ENCODE results near the gene FAM90A26. TPM values are rescaled to one million over a fixed set of nuclear protein-coding genes. Genes with fewer than 3 reads are reported as not detected.
"Not testable (repeated sequence)": the region's sequence is repeated elsewhere in the genome, so short reads cannot be mapped to it uniquely, and the experiment has no call there.

FAM90A26 gene
- total RNA-seq, 1 experiment from 2014 or later, result not detected

DNA sequence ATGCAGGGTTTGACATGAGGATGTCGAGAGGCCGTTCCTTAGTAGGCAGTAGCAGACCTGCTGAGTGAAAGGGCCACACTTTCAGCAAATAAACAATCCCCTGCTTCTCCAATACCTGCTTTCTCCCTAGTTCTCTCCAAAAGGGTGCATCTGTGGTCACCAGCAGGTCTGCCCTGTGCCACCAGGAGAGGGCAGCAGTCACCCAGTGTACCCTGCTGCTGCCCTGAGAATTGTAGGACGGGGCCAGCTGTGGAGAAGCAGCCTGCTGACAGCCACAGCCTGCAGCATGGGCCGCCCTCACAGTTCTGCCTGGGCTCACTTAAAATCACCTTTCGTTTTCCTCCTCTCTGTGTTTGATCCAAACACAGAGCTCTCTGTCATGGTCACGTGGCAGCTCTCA lies 11.8 kb upstream of the FAM90A26 start:
- not testable (repeated sequence) for DNase-seq (ENCODE audit: low spot score)

- not testable (repeated sequence) for DNase-seq (ENCODE audit: low spot score)
Measured at GRCh38 chr4:9160046-9160445, 10.2 kb upstream of the FAM90A26 start.

GRCh38 chr4:9165990-9166389 lies 4.2 kb upstream of the FAM90A26 start:
- DNase-seq (ENCODE audit: low spot score), result not testable (repeated sequence)

- not testable (repeated sequence) for DNase-seq (ENCODE audit: low spot score)
Measured at GRCh38 chr4:9210357-9210756, 40.1 kb downstream of the FAM90A26 start, which contains the start of gene USP17L10. Gene USP17L10 (plus strand): TSS chr4:9210657. CDS start chr4:9210657, 0 bp downstream.

- DNase-seq (ENCODE audit: low spot score), result not testable (repeated sequence)
Measured at GRCh38 chr4:9214701-9215100, 44.5 kb downstream of the FAM90A26 start.

- DNase-seq (ENCODE audit: low spot score), result not testable (repeated sequence)
Measured at GRCh38 chr4:9215105-9215504, 44.9 kb downstream of the FAM90A26 start, which contains the start of gene USP17L11. Gene USP17L11 (plus strand): TSS chr4:9215405. CDS start chr4:9215405, 0 bp downstream.

DNA sequence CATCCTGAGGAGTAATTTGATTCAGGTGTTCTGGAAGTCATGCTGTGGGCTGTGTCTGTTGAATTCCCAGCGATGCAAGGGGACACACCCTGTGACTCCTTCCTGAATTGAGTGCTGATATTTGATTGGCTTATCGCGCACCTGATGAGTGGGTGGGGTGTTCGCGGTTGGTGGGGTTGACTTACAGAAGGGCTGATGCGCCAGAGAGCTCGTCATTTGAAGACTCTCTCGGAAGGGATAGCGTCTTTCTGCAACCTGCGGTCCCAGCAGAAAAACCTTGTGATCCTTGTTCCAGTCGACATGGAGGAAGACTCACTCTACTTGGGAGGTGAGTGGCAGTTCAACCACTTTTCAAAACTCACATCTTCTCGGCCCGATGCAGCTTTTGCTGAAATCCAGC lies 49.6 kb downstream of the FAM90A26 start, which contains the start of gene USP17L12:
Gene USP17L12, plus strand, starts transcription at position 301 of the 400 bp plus-strand sequence. Its CDS starts 0 bp downstream, at position 301.
- not testable (repeated sequence) for DNase-seq (ENCODE audit: low spot score)

DNA sequence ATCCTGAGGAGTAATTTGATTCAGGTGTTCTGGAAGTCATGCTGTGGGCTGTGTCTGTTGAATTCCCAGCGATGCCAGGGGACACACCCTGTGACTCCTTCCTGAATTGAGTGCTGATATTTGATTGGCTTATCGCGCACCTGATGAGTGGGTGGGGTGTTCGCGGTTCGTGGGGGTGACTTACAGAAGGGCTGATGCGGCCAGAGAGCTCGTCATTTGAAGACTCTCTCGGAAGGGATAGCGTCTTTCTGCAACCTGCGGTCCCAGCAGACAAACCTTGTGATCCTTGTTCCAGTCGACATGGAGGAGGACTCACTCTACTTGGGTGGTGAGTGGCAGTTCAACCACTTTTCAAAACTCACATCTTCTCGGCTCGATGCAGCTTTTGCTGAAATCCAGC lies 54.4 kb downstream of the FAM90A26 start, which contains the start of gene USP17L13:
Gene USP17L13, plus strand, starts transcription at position 301 of the 400 bp plus-strand sequence. Its CDS starts 0 bp downstream, at position 301.
- DNase-seq (ENCODE audit: low spot score), result not testable (repeated sequence)

Other genes starting within 250 kb of the FAM90A26 start
- not detected in 2 replicates for gene USP17L10, start 40.2 kb downstream of the FAM90A26 start, total RNA-seq (2014; rRNA removed; shearing (Covaris generic))
- gene USP17L11, start 45.0 kb downstream of the FAM90A26 start, total RNA-seq (2014; rRNA removed; shearing (Covaris generic)), result not detected in 2 replicates
- not detected in 2 replicates for gene USP17L12, start 49.7 kb downstream of the FAM90A26 start, total RNA-seq (2014; rRNA removed; shearing (Covaris generic))
- gene USP17L13, start 54.5 kb downstream of the FAM90A26 start, total RNA-seq (2014; rRNA removed; shearing (Covaris generic)), result not detected in 2 replicates
- not detected in 2 replicates for gene USP17L15, start 64.0 kb downstream of the FAM90A26 start, total RNA-seq (2014; rRNA removed; shearing (Covaris generic))
- gene USP17L17, start 73.5 kb downstream of the FAM90A26 start, total RNA-seq (2014; rRNA removed; shearing (Covaris generic)), result not detected in 2 replicates
- not detected in 2 replicates for gene USP17L18, start 78.2 kb downstream of the FAM90A26 start, total RNA-seq (2014; rRNA removed; shearing (Covaris generic))
- gene USP17L19, start 83.0 kb downstream of the FAM90A26 start, total RNA-seq (2014; rRNA removed; shearing (Covaris generic)), result not detected in 2 replicates
- gene USP17L20, start 87.7 kb downstream of the FAM90A26 start, total RNA-seq (2014; rRNA removed; shearing (Covaris generic)), result not detected in 2 replicates
- gene USP17L21, start 92.5 kb downstream of the FAM90A26 start, total RNA-seq (2014; rRNA removed; shearing (Covaris generic)), result not detected in 2 replicates
- gene USP17L22, start 97.2 kb downstream of the FAM90A26 start, total RNA-seq (2014; rRNA removed; shearing (Covaris generic)), result 0.39 TPM in 1 of 2 replicates, not detected in the other
- not detected in 2 replicates for gene USP17L24, start 154.8 kb downstream of the FAM90A26 start, total RNA-seq (2014; rRNA removed; shearing (Covaris generic))
- not detected in 2 replicates for gene USP17L25, start 159.5 kb downstream of the FAM90A26 start, total RNA-seq (2014; rRNA removed; shearing (Covaris generic))
- not detected in 2 replicates for gene USP17L26, start 164.2 kb downstream of the FAM90A26 start, total RNA-seq (2014; rRNA removed; shearing (Covaris generic))
- not detected in 2 replicates for gene USP17L5, start 169.0 kb downstream of the FAM90A26 start, total RNA-seq (2014; rRNA removed; shearing (Covaris generic))
- gene USP17L27, start 173.7 kb downstream of the FAM90A26 start, total RNA-seq (2014; rRNA removed; shearing (Covaris generic)), result not detected in 2 replicates
- gene USP17L28, start 178.5 kb downstream of the FAM90A26 start, total RNA-seq (2014; rRNA removed; shearing (Covaris generic)), result not detected in 2 replicates
- not detected in 2 replicates for gene USP17L29, start 183.2 kb downstream of the FAM90A26 start, total RNA-seq (2014; rRNA removed; shearing (Covaris generic))
- gene USP17L30, start 192.7 kb downstream of the FAM90A26 start, total RNA-seq (2014; rRNA removed; shearing (Covaris generic)), result not detected in 2 replicates

Data from HT-29 (cell line).